Smooth muscle cell of the pulmonary artery (primary cell): ENCODE data around the gene ZEB1. TPM values are rescaled to one million over a fixed set of nuclear protein-coding genes. Genes with fewer than 3 reads are reported as not detected.

Source experiments
- total RNA-seq: library from RNA; depleted of rRNA; stranded (reverse); fragments of >200 nt; gene quantifications from 2 replicates; pipeline ENCODE4 v1.2.3, GENCODE V29; 2014

ZEB1 gene
- 65.2 and 135 TPM in 2 replicates for total RNA-seq

GRCh38 chr10:31318854-31319601, at the start of gene ZEB1:
Gene ZEB1, plus strand, starts transcription at chr10:31319216. Its CDS starts 19 bp downstream, at chr10:31319235.

